HepG2 (cell line): ENCODE results near the gene CAPZA2. TPM values are rescaled to one million over a fixed set of nuclear protein-coding genes. Genes with fewer than 3 reads are reported as not detected.

ENCODE experiments used
- ATAC-seq: fragments of 200-7000 bp; cut with Tn5 transposase; 3 replicates; pipeline ENCODE4 v1.9.1; 2020; ENCODE audit warnings: mild to moderate bottlenecking, moderate library complexity
- BruUV-seq: library from RNA; stranded (reverse); fragments of 400-500 nt; replicated peaks from 2 replicates; lab custom pipeline; 2021; lab: Mats Ljungman, UMichigan
- CTCF ChIA-PET: fragments of 300-600 bp; formaldehyde crosslinking; extraction: SDS; loops from one replicate; lab custom pipeline; 2021; ENCODE audit warnings: low total read pairs, inconsistent platforms, low intra/inter-chr PET ratio; lab: Yijun Ruan, JAX
- POLR2A ChIA-PET: fragments of 350-600 bp; sonication (Branson Sonifier 250); formaldehyde crosslinking; loops from one replicate; lab custom pipeline; 2020; ENCODE audit warnings: antibody characterized with exemption, inconsistent platforms; lab: Yijun Ruan, JAX
- DNase-seq: peaks from one replicate; pipeline ENCODE4 v3.0.0-alpha.2; 2015; ENCODE audit warnings: low spot score
- FAIRE-seq: peaks from 3 replicates; lab custom pipeline; 2011; peaks lifted over from hg19 to GRCh38; lab: Jason Lieb, UNC
- H2AFZ ChIP-seq: one replicate; pipeline ENCODE4 v1.6.1; 2011; ENCODE audit warnings: low read length, inconsistent platforms
- H3K27ac ChIP-seq: fragments of 300-600 bp; 3 replicates; pipeline ENCODE4 v1.8.0; 2011; ENCODE audit warnings: mixed run types, mild to moderate bottlenecking, mixed read lengths, low read length, inconsistent platforms; ENCODE audit not compliant: insufficient read depth; ENCODE audit errors: extremely low read length
- H3K27me3 ChIP-seq, 2 experiments: fragments of 200-600 bp in 1 of 2; 2 replicates in 1 of 2; 3 replicates in 1 of 2; pipeline versions ENCODE4 v1.6.0 to v1.8.0; 2011; ENCODE audit warnings: low read length in 2 of 2, mild to moderate bottlenecking in 2 of 2, moderate library complexity in 2 of 2, inconsistent platforms in 1 of 2; ENCODE audit not compliant: insufficient read depth in 2 of 2, control insufficient read depth in 1 of 2
- H3K36me3 ChIP-seq, 2 experiments: fragments of 200-600 bp in 1 of 2; replicated peaks in 1 of 2; 2 replicates in 1 of 2; 3 replicates in 1 of 2; pipeline versions ENCODE4 v1.5.1 to v1.8.0; 2011; ENCODE audit warnings: low read length in 2 of 2, inconsistent platforms in 1 of 2; ENCODE audit not compliant: insufficient read depth in 2 of 2, control insufficient read depth in 1 of 2
- H3K4me1 ChIP-seq: 2 replicates; pipeline ENCODE4 v1.5.1; 2012; ENCODE audit warnings: low read length, inconsistent platforms; ENCODE audit not compliant: insufficient read depth
- H3K4me2 ChIP-seq: 2 replicates; pipeline ENCODE4 v1.6.0; 2011; ENCODE audit warnings: low read depth, low read length, inconsistent platforms
- H3K4me3 ChIP-seq, 3 experiments: fragments of 200-600 bp in 1 of 3; sonication (generic), shearing (Covaris generic) in 1 of 3; replicated peaks in 1 of 3; 2 replicates each; pipeline ENCODE4 v1.5.1; 2011 to 2016; ENCODE audit warnings: low read length in 3 of 3, inconsistent platforms in 2 of 3, low read depth in 2 of 3, mild to moderate bottlenecking in 2 of 3, control low read depth in 1 of 3, mixed read lengths in 1 of 3; ENCODE audit not compliant: insufficient read depth in 1 of 3
- H3K79me2 ChIP-seq: one replicate; pipeline ENCODE4 v1.6.1; 2011; ENCODE audit warnings: low read length, inconsistent platforms; ENCODE audit not compliant: insufficient read depth
- H3K9ac ChIP-seq: 2 replicates; pipeline ENCODE4 v1.6.0; 2011; ENCODE audit warnings: mild to moderate bottlenecking, low read depth, low read length, inconsistent platforms; ENCODE audit not compliant: insufficient read depth
- H3K9me3 ChIP-seq: 2 replicates; pipeline ENCODE4 v1.5.1; 2012; ENCODE audit warnings: mild to moderate bottlenecking, low read length
- H4K20me1 ChIP-seq: 2 replicates; pipeline ENCODE4 v1.6.0; 2011; ENCODE audit warnings: inconsistent platforms, mild to moderate bottlenecking, low read length, moderate library complexity; ENCODE audit not compliant: insufficient read depth
- IKZF5 ChIP-seq: IDR thresholded peaks from 2 replicates; pipeline ENCODE4 v1.6.1; 2018; ENCODE audit warnings: missing genetic modification reagents, mild to moderate bottlenecking, missing compliant biosample characterization
- RBM22 ChIP-seq: fragments of 200-400 bp; formaldehyde crosslinking; optimal IDR thresholded peaks from 2 replicates; pipeline ENCODE3; 2017; ENCODE audit warnings: mild to moderate bottlenecking, low read length, moderate library complexity
- SALL2 ChIP-seq: sonication (generic); formaldehyde crosslinking; IDR thresholded peaks from 2 replicates; pipeline ENCODE4 v1.8.1; 2023; ENCODE audit warnings: mild to moderate bottlenecking, missing genetic modification reagents, inconsistent platforms
- TBX2 ChIP-seq: sonication (generic); formaldehyde crosslinking; IDR thresholded peaks from 2 replicates; pipeline ENCODE4 v1.5.0; 2020; ENCODE audit warnings: missing genetic modification reagents, mild to moderate bottlenecking, borderline replicate concordance
- ZNF672 ChIP-seq: sonication (generic); formaldehyde crosslinking; IDR thresholded peaks from 2 replicates; pipeline ENCODE4 v1.8.1; 2022; ENCODE audit warnings: missing genetic modification reagents
- WGBS: methylation state at CpG from one replicate; pipeline ENCODE4 v1.1.6; 2017; ENCODE audit warnings: low lambda C conversion rate; 5-methylcytosine and 5-hydroxymethylcytosine counted together
- in situ Hi-C: cut with HindIII; loops from 2 replicates; pipeline ENCODE4 v1.10.0; 2017; ENCODE audit warnings: low pct_unique_long_range_greater_than_20kb; ENCODE audit not compliant: extremely low pct_ligation_motif_present
- intact Hi-C: fragments of 100-400 bp; cut with micrococcal nuclease; formaldehyde crosslinking; loops from one replicate; pipeline ENCODE4 v1.10.0; 2022; ENCODE audit not compliant: unreplicated experiment
- polyA plus RNA-seq, 8 experiments: library from polyadenylated mRNA; depleted of rRNA in 3 of 8; stranded (reverse) in 7 of 8; unstranded in 1 of 8; fragments of >200 nt; fragmentation: Illumina TruSeq in 4 of 8; extraction: Trizol in 4 of 8; gene quantifications; 2 replicates each; pipeline versions ENCODE4 v1.2.1 to v1.2.3, GENCODE V29; 2011 to 2016; ENCODE audit warnings: low read depth in 4 of 8, missing spikeins in 1 of 8, mixed read lengths in 1 of 8; ENCODE audit not compliant: insufficient read depth in 1 of 8
- total RNA-seq, 5 experiments: library from RNA; depleted of rRNA; stranded (reverse); fragments of >200 nt; fragmentation: Illumina TruSeq; extraction: Trizol; gene quantifications; 2 replicates each; pipeline ENCODE4 v1.2.3, GENCODE V29; 2016; ENCODE audit warnings: low read depth in 1 of 5
- TF ChIP-seq, protein P1 (sequence below): sonication (generic); formaldehyde crosslinking; IDR thresholded peaks from 2 replicates; pipeline ENCODE4 v1.4.0; 2020; ENCODE audit warnings: missing genetic modification reagents

Gene CAPZA2
- total and polyA plus RNA-seq, 2 of the 13 experiments (the other 11 are each of a cell fraction or from before 2014, with no cell fraction given), result 38.4 to 199 TPM

DNA sequence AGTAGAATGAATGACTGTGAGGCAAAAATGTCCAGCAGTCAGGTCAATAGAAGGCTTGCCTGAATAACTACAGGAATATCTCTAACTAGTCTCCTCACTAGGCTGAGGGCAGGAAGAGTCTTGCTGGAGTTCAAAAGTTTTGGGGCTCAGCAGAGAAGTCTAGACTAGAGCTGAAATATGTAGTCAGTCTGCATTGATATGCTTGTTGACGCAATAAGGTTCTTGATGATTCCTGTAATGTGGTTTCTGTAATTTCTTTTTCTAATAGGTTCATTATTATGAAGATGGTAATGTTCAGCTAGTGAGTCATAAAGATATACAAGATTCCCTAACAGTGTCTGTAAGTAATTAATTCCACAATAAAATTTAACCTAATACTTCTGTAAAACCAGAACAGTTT lies 49.4 kb downstream of the CAPZA2 start:
- CTCF ChIA-PET, result no interaction called here
- WGBS, result 100% methylated on average over 1 of the region's 1 CpG
- H3K9ac ChIP-seq, result no peak overlapping the region
- DNase-seq, result no peak
- H2AFZ ChIP-seq, result no peak overlapping the region
- no peaks in the 10 kb centered on the region for H4K20me1 ChIP-seq
- H3K27me3 ChIP-seq, result no peaks in the 10 kb centered on the region
- no peak for FAIRE-seq
- ATAC-seq, result no peak
- H3K27ac ChIP-seq, result no peak overlapping the region
- H3K79me2 ChIP-seq, result no peaks in the 10 kb centered on the region
- TF ChIP-seq RBM22 (no peak), IKZF5 (CRISPR knock-in tag) (no peak), TBX2 (CRISPR knock-in tag) (no peak), SALL2 (no peak), ZNF672 (no peak)
- TF ChIP-seq, protein P1, sequence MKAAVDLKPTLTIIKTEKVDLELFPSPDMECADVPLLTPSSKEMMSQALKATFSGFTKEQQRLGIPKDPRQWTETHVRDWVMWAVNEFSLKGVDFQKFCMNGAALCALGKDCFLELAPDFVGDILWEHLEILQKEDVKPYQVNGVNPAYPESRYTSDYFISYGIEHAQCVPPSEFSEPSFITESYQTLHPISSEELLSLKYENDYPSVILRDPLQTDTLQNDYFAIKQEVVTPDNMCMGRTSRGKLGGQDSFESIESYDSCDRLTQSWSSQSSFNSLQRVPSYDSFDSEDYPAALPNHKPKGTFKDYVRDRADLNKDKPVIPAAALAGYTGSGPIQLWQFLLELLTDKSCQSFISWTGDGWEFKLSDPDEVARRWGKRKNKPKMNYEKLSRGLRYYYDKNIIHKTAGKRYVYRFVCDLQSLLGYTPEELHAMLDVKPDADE (CRISPR knock-in tag), result no peak
- peaks cover 14 to 81% of the 10 kb centered on the region in 2 experiments; a peak in 4 of 5 replicates for H3K36me3 ChIP-seq
- BruUV-seq, result no TSS peak
- H3K4me1 ChIP-seq, result no peaks in the 10 kb centered on the region
- POLR2A ChIA-PET, result no interaction called here
- H3K9me3 ChIP-seq, result no peaks in the 10 kb centered on the region
- intact Hi-C loops (loop anchor here (10.0 kb wide), 1 partner anchor 47 kb away; the partner anchor contains the start of gene CAPZA2), in situ Hi-C loops (no loop called here)
- no peak overlapping the region for H3K4me3 ChIP-seq
- H3K4me2 ChIP-seq, result no peak overlapping the region
